Measurements from ENCODE around the gene CENPX. TPM values are rescaled to one million over a fixed set of nuclear protein-coding genes. Genes with fewer than 3 reads are reported as not detected.
A peak's percentile ranks its signal among the peaks of the same experiment; 100 is the strongest.

CENPX gene
- total and polyA plus RNA-seq, 2 of the 13 experiments (the other 11 are each of a cell fraction or from before 2014, with no cell fraction given): 92.7 to 170 TPM

GRCh38 chr17:82034371-82035011 lies 11.8 kb upstream of the CENPX start (continued):
- TF ChIP-seq ARHGAP35 (CRISPR knock-in tag; IDR thresholded peaks at IDR 0.05; ENCODE audit: borderline replicate concordance) (no peak), SMARCC2 (IDR thresholded peaks at IDR 0.05) (no peak), RBFOX2 (IDR thresholded peaks at IDR 0.05; ENCODE audit: low read depth, low read length) (peak; percentile 44; the same call in 1 of the 2 replicates), PAF1 (CRISPR knock-in tag; IDR thresholded peaks at IDR 0.05) (0 out of 2 replicates have a peak, but pooled peaks have one; percentile 27), MNT (IDR thresholded peaks at IDR 0.05) (peak; percentile 71), PBX2 (CRISPR knock-in tag; IDR thresholded peaks at IDR 0.05) (no peak), ZNF768 (CRISPR knock-in tag; IDR thresholded peaks at IDR 0.05) (peak; percentile 17; the same call in 1 of the 2 replicates), IKZF4 (CRISPR knock-in tag; IDR thresholded peaks at IDR 0.05; ENCODE audit: borderline replicate concordance, low read depth, not compliant biosample characterization) (no peak), POLR2G (IDR thresholded peaks at IDR 0.05; ENCODE audit: low read depth, low read length) (peak; percentile 56), ZBTB10 (CRISPR knock-in tag; IDR thresholded peaks at IDR 0.05; ENCODE audit: borderline replicate concordance) (no peak)

All from HepG2 (cell line).